HG02763 (cell line): ENCODE measurements around the gene UBAP1L.
"Not testable (repeated sequence)": the region's sequence is repeated elsewhere in the genome, so short reads cannot be mapped to it uniquely, and the experiment has no call there.

Source experiments
- ATAC-seq: cut with Tn5 transposase; IDR thresholded peaks from one replicate; pipeline ENCODE4 v1.9.1; 2021; ENCODE audit warnings: mild to moderate bottlenecking, moderate library complexity; ENCODE audit not compliant: unreplicated experiment

Gene UBAP1L

GRCh38 chr15:65085207-65085753 lies 29.7 kb downstream of the UBAP1L start:
- no peak for ATAC-seq

DNA sequence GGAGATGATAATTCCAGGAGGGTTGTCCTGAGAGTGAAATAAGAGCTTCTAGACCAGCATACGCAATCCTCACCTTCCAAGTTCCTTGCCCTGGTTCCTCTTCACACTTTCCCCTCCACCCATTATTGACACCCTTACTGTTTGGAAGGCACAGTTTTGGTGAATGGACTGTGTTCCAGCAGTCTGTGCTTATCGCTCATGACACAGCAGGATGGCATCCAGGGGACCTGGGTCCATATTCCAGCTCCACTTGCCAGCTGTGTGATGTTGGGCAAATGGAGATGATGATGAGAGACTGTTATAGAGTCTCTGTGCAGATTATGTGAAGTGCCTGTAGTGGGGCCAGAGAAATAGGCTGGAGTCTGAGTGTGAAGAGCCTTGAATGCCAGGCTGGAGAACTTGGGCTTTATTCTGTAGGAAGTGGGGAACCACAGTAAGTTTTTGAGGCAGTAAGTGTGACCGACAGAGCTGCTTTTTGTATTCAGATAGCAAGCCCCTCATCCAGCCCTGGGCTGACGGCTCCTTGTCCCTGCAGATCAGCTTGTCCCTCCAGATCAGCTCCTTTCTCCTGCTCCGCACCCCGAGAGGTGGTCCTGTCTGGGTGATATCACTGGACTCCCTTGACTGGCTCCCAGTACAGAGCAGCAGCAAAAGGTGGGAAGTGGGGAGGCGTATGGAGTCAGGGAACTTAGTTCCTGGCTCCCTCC lies 30.3 kb downstream of the UBAP1L start:
- ATAC-seq: no peak

GRCh38 chr15:65083262-65083701 lies 31.7 kb downstream of the UBAP1L start:
- no peak for ATAC-seq

- ATAC-seq: no peak
Measured at GRCh38 chr15:65082303-65082953, 32.6 kb downstream of the UBAP1L start.

DNA sequence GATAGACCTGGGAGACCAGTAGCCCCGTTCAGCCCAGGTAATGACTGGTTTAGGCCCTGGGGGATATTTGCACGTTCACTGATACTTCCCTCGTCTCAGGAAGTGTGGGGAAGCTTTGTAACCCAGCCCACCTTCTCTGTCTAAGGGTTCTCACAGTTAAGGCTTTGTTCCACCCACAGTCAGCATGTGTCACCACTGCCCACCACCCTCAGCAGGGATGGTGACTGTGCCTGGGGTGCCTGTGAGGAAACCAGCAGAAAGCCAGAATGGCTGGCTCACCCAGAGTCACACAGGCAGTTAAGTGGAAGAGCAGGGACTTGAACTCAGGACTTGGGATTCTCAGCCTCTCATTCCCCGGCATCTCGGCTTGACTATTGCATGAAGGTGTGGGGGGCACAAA lies 33.2 kb downstream of the UBAP1L start:
- no peak for ATAC-seq

DNA sequence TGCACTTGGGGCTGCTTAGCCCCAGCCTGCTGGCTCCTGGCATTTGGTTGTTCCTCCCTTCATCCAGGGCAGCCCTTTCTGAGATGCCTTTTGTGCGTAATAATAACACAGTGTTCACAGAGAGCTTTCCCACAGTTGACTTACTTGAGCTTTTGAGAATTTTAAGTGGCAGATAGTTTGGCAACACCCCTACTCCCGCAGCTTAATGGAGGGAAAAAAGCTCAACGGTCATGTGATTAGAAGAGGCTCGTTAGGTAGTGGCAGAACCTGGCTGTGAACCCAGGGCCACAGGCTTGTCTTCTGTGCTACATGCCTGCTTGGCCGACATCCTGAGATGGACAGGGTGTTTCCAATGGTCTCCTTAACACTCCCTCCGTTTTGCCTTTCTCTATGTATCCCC lies 33.7 kb downstream of the UBAP1L start:
- no peak for ATAC-seq

GRCh38 chr15:65079580-65079979 lies 35.4 kb downstream of the UBAP1L start:
- ATAC-seq: no peak

DNA sequence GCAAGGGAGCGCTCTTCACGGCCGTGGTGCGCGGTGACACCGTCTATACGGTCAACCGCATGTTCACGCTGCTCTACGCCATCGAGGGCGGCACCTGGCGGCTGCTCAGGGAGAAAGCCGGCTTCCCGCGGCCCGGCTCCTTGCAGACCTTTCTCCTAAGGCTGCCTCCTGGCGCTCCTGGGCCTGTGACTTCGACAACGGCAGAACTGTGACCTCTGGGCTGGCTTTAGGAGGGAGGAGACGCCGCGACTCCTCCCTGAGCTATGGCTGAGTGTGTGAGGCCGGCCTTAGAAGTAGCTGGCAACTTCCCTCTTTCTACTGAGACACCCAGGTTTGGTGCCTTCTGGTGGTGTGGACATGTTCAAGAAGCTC lies 37.0 kb downstream of the UBAP1L start:
- no peak for ATAC-seq

GRCh38 chr15:65077291-65077980 lies 37.6 kb downstream of the UBAP1L start:
- no peak for ATAC-seq

- ATAC-seq: no peak
Measured at GRCh38 chr15:65076486-65077290, 38.3 kb downstream of the UBAP1L start, which contains the start of gene KBTBD13. TSS of gene KBTBD13 (plus strand) at chr15:65076746. CDS start at chr15:65076816, 70 bp downstream.

DNA sequence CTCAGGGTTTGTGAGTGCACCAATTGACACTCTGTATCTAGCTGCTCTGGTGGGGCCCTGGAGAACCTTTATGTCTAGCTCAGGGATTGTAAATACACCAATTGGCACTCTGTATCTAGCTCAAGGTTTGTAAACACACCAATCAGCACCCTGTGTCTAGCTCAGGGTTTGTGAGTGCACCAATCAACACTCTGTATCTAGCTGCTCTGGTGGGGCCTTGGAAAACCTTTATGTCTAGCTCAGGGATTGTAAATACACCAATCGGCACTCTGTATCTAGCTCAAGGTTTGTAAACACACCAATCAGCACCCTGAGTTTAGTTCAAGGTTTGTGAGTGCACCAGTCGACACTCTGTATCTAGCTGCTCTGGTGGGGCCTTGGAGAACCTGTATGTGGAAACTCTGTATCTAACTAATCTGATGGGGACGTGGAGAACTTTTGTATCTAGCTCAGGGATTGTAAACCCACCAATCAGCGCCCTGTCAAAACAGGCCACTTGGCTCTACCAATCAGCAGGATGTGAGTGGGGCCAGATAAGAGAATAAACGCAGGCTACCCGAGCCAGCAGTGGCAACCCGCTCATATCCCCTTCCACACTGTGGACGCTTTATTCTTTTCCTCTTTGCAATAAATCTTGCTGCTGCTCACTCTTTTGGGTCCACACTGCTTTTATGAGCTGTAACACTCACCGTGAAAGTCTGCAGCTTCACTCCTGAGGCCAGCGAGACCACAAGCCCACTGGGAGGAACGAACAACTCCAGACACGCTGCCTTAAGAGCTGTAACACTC lies 39.2 kb downstream of the UBAP1L start:
- not testable (repeated sequence) for ATAC-seq

- ATAC-seq: not testable (repeated sequence)
Measured at GRCh38 chr15:65074946-65075345, 40.1 kb downstream of the UBAP1L start.

DNA sequence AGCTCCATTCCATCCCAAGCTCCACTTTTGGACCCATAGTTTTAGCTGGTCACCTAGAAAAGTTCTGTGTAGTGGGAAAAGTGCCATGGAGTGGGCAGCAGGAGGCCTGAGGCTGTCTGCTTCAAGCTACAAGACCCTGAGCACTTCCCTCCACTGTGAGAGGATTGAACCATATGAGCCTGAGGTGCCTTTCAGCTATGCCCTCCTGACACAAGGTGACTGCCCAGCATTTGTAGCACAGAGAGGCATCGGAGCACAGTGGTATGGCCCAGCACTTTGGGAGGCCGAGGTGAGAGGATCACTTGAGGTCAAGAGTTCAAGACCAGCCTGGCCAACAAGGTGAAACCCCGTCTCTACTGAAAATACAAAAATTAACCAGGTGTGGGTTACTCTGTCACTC lies 42.4 kb downstream of the UBAP1L start:
- no peak for ATAC-seq

DNA sequence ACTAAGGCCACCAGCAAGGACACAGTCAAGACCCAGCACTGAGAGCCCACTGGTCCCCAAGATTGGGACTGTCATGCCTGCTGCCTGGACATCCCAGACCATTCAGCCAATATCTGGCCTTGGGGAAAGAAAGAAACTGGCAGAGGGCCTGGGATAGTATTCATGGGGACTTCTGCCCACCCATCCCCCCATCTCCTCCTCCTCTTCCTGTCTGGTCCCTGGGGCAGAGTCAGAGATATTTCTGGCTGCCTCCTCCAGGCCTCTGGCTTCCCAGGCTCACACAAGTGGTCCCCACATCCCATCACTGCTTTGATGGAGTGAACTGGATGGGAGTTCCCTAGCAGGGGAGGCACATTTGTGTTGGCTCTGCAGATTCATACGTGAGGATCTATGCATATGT lies 43.0 kb downstream of the UBAP1L start:
- ATAC-seq: no peak

DNA sequence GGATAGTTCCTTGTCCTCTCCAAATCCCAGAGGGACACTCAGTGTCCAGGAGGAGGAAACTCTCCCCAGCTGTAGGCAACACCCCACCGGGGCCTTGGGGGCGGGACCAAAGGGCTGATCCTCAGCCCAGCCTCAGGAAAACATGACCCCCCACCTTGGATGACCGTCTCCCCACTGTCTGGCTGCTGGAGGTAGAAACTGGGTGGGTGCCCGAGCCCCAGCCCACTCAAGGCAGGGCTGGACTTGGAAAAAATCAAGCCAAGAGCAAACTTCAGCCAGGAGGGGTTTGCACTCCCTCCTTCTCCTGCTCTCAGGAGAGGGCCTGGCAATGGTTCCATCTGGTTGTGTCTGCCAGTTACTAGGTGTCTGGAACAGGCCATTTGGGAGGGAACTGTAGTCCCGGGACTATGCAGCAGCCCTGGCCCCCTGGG lies 43.6 kb downstream of the UBAP1L start:
- ATAC-seq: no peak

GRCh38 chr15:65069779-65070546 lies 45.0 kb downstream of the UBAP1L start:
- no peak for ATAC-seq

DNA sequence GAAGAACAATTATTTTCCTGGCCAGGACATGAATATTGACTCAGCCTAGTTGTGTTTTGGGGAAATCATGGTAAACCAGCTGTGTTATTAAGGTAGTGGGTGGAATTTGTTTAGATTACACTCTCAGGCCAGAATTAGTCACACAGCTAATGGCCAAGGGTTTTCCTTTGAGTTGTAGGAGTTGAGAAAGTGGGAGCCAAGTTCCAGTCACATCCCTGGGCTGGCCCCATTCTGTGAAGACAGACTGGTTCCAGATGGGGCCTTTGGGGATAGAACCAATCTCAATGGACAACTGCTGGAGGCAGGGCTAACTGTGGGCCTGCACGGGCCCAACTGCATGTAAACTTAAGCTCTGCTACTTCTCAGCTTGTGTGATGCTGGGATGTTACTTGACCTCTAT lies 45.8 kb downstream of the UBAP1L start:
- no peak for ATAC-seq

DNA sequence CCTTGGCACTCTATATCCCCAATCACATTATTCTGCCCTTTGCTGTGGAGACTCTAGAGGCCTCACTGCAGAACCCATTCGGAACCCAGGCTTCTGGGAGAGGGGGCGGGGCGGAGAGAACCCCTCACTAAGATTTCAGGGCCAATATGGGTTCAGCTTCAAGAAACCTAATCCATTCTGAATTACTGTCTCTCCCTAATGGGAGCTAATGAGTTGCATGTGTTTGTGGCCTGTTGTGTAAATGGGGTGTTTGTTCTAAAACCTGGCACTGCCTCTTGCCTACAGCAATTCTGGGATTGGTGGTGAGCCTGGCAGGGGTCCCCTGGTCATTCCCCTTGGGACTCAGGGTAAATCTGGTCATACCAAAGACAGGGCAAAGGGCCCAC lies 46.6 kb downstream of the UBAP1L start:
- ATAC-seq: no peak

- ATAC-seq: no peak
Measured at GRCh38 chr15:65067645-65068402, 47.2 kb downstream of the UBAP1L start, which contains the start of gene RASL12. TSS of gene RASL12 (minus strand) at chr15:65067991. CDS start at chr15:65067835, 156 bp downstream.
